Gastrocnemius medialis (tissue), 4 donors: Measurements from ENCODE around the gene TMEM101.

Source experiments
- POLR2A ChIP-seq, 2 donors: fragments of 450-650 bp; IDR thresholded peaks; one replicate each; pipeline ENCODE4 v1.6.1; 2017; ENCODE audit warnings: antibody characterized with exemption in 2 of 2, mild to moderate bottlenecking in 2 of 2, moderate library complexity in 2 of 2
- TF ChIP-seq, protein P1 (sequence below), 5 experiments: fragments of 450-650 bp in 3 of 5; fragments of 200-600 bp in 2 of 5; sonication (generic) in 2 of 5; IDR thresholded peaks in 4 of 5; conservative IDR thresholded peaks in 1 of 5; 1 replicate in 4 of 5; 2 replicates in 1 of 5; pipeline ENCODE4 v1.5.1; 2016 to 2019; ENCODE audit warnings: antibody characterized with exemption in 5 of 5, mild to moderate bottlenecking in 3 of 5, moderate library complexity in 3 of 5

DNA sequence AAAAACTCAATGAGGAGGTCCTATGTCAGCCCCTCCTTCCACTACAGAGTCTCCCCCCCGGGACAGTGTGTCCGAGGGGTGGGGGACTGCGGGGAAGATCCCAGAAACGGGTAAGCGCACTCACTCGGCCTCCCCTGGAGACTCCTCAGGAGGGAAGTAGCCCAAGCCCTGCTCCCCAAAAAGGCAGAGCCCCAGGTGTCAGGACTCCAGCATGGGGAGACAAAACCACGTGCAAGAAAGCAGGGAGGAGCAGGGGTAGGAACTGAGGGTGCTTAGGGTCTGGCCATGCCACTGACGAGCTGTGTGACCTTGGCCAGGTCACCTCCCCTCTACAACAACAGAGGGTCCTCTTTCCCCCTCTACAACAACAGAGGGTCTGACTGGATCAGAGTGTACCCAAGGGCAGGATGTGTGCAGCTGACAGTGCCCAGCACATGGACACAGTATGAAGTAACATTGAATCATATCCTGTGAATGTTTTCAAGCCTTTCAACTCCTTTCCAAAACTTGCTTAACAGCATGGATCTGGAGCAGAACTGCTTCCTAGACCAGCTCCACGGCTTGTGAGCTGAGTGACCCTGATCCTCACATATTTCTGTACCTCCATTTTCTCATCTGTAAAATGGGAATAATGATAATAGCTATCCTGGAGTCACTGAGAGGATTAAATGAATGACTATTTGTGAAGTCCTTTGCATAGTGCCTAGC is 12.5 kb downstream of the TMEM101 start:
- TF ChIP-seq, protein P1, sequence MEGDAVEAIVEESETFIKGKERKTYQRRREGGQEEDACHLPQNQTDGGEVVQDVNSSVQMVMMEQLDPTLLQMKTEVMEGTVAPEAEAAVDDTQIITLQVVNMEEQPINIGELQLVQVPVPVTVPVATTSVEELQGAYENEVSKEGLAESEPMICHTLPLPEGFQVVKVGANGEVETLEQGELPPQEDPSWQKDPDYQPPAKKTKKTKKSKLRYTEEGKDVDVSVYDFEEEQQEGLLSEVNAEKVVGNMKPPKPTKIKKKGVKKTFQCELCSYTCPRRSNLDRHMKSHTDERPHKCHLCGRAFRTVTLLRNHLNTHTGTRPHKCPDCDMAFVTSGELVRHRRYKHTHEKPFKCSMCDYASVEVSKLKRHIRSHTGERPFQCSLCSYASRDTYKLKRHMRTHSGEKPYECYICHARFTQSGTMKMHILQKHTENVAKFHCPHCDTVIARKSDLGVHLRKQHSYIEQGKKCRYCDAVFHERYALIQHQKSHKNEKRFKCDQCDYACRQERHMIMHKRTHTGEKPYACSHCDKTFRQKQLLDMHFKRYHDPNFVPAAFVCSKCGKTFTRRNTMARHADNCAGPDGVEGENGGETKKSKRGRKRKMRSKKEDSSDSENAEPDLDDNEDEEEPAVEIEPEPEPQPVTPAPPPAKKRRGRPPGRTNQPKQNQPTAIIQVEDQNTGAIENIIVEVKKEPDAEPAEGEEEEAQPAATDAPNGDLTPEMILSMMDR (IDR thresholded peaks at IDR 0.05 in 4 of 5, conservative IDR thresholded peaks at IDR 0.05 in 1 of 5) = no peak
- TF ChIP-seq POLR2A (IDR thresholded peaks at IDR 0.05) = no peak
